NCI-H2081 (cell line): ENCODE results near the gene ESPN.

Experiments
- DNase-seq, 2 experiments: peaks; one replicate each; lab custom pipeline; 2025; lab: John Stamatoyannopoulos, UW

Gene ESPN

DNA sequence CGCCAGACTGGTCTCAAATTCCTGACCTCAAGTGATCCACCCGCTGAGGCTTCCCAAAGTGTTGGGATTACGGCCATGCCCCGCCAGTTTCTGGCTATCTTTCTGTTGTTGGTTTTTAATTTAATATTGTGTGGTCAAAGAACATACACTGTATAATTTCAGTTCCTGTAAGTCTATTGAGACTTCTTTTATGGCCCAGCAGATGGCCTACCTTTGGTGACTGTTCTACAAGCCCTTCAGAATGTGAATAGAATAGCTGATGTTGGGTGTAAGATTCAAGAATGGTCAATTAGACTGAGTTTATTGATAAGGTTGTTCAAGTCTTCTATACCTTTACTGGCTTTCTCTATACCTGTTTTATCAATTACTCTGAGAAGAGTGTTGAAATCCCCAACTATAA lies 15.5 kb upstream of the ESPN start:
- DNase-seq, result no peak

DNA sequence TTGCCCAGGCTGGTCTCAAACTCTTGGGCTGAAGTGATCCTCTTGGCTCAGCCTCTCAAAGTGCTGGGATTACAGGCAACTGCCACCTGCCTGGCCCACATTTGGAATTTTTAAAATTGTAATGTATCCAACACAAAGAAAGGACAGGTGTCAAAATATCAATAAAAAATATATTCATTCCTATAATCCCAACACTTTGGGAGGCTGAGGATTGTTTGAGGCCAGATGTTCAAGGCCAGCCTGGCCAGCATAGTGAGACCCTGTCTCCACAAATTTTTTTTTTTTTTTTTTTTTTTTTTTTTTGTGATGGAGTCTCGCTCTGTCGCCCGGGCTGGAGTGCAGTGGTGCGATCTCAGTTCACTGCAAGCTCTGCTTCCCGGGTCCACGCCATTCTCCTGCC lies 14.8 kb upstream of the ESPN start:
- no peak for DNase-seq

DNA sequence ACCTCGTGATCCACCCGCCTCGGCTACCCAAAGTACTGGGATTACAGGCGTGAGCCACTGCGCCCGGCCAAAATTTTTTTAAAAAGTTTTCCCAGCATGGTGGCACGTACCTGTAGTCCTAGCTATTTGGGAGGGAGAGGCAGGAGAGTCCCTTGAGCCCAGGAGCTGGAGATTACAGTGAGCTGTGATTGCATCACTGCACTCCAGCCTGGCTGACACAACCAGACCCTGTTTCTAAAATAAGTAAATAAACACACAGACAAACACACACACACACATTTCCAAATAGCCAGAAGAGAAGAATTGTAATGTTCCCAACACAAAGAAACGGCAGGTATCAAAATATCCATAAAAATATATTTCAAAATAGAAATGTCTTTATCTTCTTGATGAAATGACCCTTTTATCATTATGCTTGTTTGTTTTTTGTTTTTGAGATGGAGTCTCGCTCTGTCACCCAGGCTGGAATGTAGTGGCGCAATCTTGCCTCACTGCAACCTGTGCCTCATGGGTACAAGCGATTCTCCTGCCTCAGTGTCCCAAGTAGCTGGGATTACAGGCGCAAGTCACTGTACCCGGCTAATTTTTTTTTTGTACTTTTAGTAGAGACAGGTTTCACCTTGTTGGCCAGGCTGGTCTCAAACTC lies 14.2 kb upstream of the ESPN start:
- DNase-seq, result no peak

DNA sequence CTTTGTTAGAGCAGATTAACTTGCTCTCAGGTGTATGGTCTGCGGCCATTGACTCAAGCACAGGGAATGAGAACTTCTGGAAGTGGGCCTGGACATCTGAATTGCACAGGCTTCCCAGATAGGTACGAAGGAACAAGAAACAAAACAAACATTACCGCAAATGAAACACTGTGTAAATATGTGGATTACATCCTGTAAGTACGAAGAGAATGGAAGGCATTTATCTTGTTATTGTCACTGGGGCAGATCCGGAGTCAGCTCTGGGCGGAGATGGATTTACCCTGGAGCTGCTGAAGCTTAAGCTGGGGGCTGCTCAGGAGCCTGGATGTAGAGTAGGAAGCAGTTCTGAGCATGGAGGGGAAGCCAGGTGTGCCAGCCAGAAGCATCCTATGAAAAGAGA lies 11.7 kb upstream of the ESPN start:
- peak; percentile 47 to 75 for DNase-seq

DNA sequence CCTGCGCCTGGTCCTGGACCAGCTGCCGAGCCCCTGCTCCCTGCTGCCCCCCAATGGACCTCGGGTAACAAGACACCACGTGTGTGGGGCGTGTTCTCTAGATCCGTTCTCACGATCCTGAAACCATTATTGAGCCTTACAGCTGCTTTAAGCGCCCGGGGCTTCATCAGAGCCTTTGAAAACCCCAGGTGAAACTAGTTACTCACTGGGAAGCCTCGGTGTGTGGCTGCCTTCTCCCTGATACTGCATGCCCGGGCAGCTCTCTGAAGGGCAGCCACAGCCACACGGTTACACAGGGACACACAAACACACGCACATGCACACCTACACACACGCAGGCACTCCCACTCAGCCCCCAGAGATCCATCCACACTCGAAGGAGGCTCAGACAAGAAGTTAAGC lies 10.1 kb upstream of the ESPN start:
- peak; percentile 18 to 49 for DNase-seq

DNA sequence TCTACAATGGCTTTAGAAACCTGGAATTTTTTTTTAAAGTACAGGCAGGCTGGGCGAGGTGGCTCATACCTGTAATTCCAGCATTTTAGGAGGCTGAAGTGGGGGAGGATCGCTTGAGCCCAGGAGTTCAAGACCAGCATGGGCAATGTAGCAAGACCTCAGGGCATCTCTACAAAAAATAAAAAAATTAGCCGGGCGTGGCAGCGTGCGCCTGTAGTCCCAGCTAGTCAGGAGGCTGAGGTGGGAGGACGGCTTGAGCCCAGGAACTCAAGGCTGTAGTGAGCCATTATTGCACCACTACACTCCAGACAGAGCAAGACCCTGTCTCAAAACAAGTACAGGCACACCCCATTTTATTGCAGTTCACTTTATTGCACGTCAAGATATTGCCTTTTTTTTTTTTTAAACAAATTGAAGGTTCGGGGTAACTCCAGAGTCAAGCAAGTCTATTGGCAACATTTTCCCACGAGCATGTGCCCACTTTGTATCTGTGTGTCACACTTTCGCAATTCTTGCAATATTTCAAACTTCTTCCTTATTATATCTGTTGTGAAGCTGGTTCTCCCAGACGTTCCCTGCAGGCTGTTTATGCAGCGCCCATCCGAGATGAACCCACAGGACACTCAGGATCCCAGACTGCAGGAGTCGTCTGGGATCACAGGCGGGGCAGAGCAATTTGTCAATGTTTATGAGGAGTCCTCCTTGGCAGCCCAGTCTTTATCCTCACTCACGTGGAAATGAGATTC lies 9.5 kb upstream of the ESPN start:
- DNase-seq, result no peak

DNA sequence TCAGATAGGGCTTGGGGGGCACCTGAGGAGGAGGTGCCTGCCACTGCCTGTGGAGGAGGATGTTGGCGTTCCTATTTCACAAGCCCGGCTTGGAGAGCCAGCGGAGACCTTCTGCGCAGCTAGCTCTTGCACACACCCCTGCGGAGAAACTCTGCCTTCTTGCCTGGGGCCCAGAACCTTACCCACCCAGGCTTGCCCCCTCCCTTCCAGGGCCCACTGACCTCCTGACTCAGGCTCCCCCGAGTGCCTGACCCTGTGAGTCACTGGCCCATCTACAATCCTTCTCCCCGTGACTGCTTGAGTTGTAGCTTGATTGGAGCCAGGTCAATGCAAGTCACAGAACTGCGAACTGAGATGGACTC lies 8.3 kb upstream of the ESPN start:
- no peak for DNase-seq

DNA sequence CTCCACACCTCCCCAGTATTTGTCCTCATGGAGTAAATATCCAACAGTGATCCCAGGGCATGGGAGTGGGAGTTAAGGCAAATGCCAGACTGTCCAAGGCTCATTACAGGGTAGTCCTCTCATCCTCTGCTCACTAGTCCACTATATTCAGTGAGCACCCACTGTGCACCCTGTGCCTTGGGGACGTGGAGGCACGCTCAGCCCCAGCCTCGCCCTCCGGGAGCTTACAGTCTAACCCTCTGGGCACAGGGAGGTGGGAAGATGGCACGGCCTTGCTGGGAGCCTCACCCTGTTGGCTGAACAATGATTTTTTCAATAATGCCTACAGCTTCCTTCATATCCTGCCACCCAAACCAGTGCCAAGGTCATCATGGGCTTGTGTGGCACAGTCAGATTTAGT lies 7.7 kb upstream of the ESPN start:
- DNase-seq, result no peak

DNA sequence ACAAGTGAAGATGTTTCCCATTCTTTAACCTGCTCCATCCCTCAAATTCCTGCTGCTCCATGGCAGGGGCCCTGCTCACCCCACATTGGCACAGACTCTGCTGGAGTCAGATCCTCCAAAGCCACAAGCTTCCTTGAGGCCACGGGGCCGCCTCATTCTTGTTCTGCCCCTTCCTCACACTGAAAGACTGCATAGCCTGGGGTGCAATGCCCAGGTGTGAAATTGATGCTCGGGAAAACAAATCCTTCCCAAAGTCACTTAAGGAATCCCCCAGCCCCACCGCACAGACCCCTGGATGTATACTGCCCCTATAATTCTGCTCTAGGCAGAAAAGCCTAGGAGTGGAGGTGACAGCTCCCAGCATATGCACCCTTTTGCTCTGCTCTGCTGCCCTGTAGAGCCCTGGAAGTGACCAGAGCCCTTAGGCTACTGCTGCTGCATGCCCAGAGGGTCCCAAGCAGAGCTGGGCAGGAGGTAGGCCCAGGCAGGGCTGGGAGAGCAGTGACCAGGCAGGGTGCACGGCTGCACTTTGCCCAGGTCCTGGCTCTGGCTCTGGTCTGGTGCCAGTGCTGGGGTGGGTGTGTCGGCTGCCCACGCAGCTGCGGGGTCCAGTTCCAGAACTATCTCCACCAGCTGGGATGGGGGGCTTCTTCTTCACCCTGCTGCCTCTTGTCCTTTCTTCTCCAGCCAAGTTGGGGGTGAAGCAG lies 6.5 kb upstream of the ESPN start:
- DNase-seq, result no peak

DNA sequence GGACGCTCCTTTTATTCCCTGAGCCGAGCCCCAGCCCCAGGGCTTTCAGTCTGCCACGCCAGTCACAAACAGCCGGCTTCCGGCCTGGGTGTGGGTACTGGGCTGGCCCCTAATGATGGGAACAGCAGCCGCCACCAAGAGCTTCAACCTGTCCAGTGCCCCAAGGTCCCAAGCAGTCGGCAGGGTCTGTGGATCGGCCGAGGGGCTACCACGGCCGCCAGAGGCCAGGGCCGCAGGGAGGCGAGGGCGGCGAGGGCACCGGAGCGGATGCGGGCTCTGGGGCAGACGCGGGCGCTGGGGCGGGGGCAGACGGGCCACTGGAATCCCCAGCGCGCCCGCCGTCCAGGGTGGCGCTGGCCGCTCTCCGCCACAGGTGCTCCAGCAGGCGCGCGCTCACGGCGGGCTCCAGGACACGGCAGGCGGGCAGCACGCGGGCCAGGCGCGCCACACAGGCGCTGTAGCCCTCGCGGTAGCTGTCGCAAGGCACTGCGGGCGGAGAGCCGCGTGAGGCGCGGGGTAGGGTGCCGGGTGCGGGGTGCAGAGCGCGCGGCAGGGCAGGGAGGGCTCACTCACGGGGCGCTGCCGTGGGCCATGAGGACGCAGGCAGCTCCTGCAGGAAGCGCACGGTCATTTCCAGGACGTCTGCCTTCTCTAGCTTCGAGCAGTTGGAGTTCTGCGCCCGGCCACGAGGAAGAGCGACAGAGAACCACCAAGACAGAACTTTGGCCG lies 5.7 kb upstream of the ESPN start:
- DNase-seq, result no peak

DNA sequence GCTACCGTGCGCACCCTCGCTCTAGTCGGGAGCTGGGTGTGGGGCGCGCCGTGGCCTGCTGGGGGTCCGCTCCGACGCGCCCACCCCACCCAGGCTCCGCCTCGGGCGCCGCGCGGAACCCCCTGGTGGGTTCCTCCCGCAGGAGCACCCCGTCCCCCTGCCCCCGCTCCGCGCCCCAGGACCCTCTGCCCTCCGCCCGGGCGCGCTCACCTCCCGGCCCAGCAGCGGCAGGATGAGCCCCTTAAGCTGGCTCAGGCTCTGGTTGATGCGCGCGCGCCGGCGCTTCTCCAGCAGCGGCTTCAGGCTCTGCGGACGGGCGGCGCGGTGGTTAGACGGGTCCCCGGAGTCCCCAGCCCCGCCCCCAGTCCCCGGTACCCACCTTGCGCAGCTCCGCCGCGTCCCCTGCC lies 5.2 kb upstream of the ESPN start:
- no peak for DNase-seq

DNA sequence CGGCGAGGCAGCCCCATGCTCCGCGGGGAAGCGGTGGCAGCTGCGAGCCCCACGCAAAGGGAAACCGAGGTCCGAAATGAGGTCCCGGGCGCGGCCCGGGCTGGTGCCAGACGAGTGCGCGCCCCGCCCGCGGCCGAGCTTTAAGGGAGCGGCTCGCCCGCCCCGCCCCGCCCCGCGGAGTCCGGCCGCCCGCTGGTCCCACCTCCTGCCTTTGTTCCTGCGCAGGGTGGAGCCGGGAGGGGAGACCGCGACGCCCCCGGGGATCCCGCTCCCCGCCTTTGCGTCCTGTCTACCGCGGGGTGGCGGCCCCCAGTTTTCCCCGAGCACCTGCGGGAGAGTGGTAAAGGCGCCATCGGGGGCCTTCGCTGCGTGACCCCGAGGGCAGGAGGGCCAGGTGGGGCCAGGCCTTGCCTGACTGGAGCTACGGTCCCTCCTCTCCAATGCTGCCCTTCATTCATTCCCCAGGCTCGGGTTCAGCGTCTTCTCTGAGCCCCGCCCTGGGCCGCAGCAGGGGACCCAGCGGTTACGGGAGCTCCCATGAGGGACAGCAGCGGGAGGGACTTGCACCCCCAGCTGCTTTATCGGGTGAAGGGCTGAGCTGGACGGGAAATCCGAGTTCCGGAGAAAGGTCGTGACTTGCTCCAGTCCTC lies 4.6 kb upstream of the ESPN start, which contains the start of gene HES2:
Gene HES2 (minus strand): TSS at position 116 of the 650 bp plus-strand sequence. CDS start 99 bp downstream, at position 17.
- no peak for DNase-seq

DNA sequence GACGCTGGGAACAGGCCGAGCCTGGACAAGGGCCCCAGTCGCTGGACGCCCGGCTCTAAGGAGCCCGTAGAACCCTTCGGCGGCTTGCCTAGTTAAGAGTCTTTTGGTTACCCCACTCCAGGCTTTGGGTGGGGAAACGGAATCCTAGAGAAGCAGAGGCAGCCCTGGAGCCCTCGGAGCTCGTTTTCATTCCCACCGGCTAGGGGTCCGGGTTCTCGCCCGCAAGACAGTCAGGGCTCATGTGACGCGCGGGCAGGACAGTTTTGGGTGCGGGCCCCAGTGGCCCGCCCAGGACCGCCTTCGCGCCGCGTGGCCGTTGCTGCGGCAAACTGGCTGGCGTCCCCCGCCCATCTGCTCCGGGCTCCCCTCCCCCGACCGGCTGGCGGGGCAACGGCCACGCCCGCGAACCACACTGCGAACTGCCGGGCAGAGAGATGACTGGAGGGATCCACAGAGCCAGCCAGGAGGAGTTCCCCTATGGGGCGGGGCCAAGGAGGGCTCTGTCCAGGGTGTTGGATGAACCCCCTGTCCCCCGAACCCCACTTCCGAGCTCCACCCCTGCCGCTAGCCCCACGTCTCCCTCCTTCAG lies 4.0 kb upstream of the ESPN start:
- DNase-seq, result no peak

DNA sequence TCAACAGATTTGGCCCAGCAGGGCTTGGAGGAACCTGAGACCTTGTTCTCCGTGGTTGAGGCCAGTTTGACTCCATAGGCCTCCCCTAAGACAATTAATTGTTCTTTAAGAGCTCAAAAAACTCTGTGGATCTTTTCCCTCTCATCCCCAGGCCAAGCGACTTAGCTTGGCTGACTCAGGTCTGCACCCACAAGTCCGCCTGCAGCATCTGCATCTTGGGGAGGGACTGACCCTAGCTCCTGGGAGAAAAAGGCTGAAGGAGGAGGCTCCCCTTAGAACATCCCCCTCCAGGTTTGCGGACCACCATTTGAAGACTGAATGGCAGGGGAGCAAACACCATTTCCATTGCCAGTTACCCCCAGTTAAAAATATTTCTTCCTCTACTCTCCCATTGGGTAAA lies 3.3 kb upstream of the ESPN start:
- DNase-seq, result no peak

DNA sequence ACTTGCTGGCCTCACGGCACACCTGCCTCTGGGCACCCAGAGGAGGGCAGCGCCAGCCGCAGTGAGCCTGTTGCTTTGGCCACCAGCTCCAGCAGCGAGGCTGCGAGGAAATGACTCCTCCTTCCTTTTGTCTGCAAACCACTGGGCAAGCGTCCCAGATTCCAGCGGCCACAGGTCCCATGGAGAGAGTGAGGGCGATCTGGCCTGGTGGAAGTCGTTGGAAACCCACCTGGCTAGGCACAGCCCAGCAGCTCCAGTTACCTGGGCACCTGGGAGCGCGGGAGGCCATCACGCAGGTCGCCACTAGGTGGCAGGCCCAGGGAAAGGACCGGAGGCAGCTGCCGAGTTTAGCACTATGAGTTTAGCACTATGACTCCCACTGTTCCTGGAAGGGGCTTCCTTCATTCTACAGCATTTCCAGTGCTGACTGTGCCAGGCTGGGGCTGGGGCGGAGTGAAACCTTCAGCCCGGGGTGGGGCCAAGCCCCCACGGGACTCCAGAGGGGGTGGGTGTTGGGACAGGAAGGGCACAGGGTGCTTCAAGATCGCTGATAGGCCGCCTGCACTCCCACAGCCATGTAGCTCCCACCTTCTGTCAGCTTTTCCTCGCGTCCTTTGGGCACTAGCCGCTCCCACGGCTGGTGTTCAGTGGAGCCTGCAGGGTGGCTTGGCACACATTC lies 1.1 kb upstream of the ESPN start:
- DNase-seq, result peak; percentile 75 to 84

DNA sequence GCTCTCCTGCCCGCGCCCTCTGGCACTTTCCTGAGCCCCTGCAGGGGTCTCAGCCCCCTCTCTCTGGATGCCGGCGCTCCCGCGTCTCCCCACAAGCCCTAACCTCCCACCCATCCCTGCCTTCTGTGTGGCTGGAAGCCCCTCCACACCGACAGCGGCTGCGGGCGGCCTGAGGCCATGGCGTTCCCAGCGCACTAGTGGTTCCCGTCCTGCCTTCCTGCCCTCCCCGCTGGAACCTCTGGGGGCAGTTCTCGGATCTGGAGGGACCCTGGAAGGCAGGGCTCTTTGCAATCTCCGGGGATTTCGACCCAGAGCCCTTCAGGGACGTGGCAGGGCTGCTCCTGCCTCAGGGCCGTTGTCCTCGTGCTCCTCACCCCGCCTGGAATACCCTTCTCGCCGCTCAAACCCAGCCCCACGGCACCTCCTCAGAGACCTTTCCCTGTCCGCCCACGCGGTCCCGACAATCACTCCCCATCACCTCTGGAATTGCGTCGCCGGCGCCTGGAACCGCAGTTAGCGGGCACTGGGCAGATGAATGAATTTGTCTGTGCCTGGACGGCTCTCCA lies 493 bp upstream of the ESPN start:
- DNase-seq, result no peak

DNA sequence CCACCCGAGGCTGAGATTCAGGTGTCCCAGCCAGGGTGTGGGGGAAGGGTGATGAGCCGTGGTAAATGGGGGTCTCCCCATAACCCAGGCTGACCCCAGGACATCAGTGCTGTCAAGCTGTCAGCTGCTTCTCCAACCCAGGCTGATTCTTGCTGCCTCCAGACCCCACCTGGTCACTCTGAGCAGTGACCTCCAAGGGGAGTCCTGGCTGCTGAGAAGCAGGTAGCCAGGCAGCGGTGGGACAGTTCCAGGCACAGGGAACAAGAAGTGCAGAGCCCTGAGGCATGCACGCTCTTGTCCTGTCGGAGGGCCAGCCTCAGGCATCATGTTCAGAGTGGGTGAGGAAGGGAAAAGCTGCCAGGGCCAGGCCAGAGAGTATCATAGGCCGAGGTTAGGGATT lies 1.1 kb downstream of the ESPN start:
- DNase-seq, result no peak

DNA sequence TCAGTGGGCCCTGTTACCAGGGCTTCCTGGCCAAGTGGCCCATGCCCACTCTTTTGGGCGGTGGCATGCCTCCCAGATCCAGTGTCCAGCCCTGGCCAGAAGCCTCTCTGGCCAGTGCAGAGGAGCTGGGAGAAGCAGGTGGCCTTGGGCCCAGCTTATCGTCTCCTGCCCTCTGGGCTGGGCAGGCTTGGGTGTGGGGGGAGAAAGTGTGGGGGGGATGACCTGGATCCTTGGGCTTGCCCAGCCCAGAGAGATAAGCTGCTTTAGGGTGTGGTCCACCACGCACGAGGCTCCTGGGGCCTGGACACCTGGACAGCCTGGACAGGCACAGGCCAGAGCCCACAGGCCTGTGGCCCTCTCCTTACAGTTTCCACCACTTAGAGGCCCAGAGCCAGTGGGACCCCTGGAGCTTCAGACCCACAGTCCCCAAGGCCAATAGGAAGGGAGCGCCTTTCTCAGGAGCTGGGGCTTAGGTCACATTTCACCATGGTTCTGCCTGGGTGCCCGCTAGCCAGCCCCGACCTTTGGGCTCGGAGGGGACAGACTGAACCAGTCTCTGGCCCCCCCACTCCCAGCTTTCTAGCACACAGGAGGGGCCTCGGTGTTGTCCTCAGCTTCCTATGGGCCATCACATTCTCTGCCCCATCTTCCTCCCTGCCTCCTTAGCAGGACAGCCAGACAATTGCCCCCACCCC lies 1.8 kb downstream of the ESPN start:
- no peak for DNase-seq

DNA sequence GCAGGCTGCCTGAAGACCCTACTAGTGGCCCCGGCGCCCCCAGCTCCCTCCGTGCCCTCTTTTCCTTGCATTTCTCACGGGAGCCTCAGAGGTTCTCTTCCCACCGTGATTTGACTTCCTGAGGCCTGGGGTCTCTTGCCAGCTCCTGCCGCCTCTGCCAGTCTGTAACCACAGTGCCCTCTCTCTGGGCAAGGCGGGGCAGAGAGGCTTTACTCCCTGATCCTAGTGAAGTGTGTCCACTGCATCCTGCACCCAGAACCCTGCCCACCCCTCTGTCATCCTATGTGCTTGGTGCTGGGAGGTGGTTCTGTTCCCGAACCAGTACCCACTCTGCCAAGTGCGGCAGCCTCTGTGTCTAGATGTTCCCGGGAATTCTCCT lies 2.4 kb downstream of the ESPN start:
- no peak for DNase-seq
